DOHH2 (cell line): ENCODE data around the gene EMC8.

Experiments
- H3F3A ChIP-seq: fragments of 200-600 bp; sonication (generic), shearing (Covaris generic); 2 replicates; pipeline ENCODE4 v1.6.0; 2016; ENCODE audit warnings: antibody characterized with exemption, mild to moderate bottlenecking; ENCODE audit not compliant: control insufficient read depth, insufficient read depth
- H3K27ac ChIP-seq: fragments of 200-600 bp; sonication (generic); 2 replicates; pipeline ENCODE4 v1.5.1; 2014; ENCODE audit warnings: low read depth, mild to moderate bottlenecking, low read length, moderate library complexity
- H3K27me3 ChIP-seq: fragments of 200-600 bp; sonication (generic); 2 replicates; pipeline ENCODE4 v1.6.1; 2014; ENCODE audit warnings: mild to moderate bottlenecking, low read length, mixed read lengths; ENCODE audit not compliant: control insufficient read depth
- H3K36me3 ChIP-seq: fragments of 200-600 bp; sonication (generic); 2 replicates; pipeline ENCODE4 v1.6.1; 2014; ENCODE audit warnings: mild to moderate bottlenecking, low read length, moderate library complexity, mixed read lengths; ENCODE audit not compliant: control insufficient read depth
- H3K4me1 ChIP-seq: fragments of 200-600 bp; sonication (generic); 2 replicates; pipeline ENCODE4 v1.6.1; 2014; ENCODE audit warnings: mild to moderate bottlenecking, low read length, mixed read lengths; ENCODE audit not compliant: control insufficient read depth
- H3K4me2 ChIP-seq: fragments of 200-600 bp; sonication (generic); 2 replicates; pipeline ENCODE4 v1.6.0; 2014; ENCODE audit warnings: mild to moderate bottlenecking, low read length, moderate library complexity
- H3K4me3 ChIP-seq: fragments of 200-600 bp; sonication (generic); 2 replicates; pipeline ENCODE4 v1.5.1; 2014; ENCODE audit warnings: mild to moderate bottlenecking, low read length, mixed read lengths
- H3K79me2 ChIP-seq: fragments of 200-600 bp; sonication (generic); 2 replicates; pipeline ENCODE4 v1.6.1; 2014; ENCODE audit warnings: mild to moderate bottlenecking, low read length, mixed read lengths; ENCODE audit not compliant: control insufficient read depth
- H3K9me2 ChIP-seq: fragments of 200-600 bp; sonication (generic); replicated peaks from 2 replicates; pipeline ENCODE4 v1.6.1; 2014; ENCODE audit warnings: mild to moderate bottlenecking, low read length, mixed read lengths; ENCODE audit not compliant: control insufficient read depth
- H3K9me3 ChIP-seq: fragments of 200-600 bp; sonication (generic); 2 replicates; pipeline ENCODE4 v1.6.1; 2014; ENCODE audit warnings: antibody characterized with exemption, low read length, mixed read lengths; ENCODE audit not compliant: control insufficient read depth, insufficient read depth
- H4K20me1 ChIP-seq: fragments of 200-600 bp; sonication (generic); 2 replicates; pipeline ENCODE4 v1.6.0; 2014; ENCODE audit warnings: low read depth, mild to moderate bottlenecking, antibody characterized with exemption, low read length, moderate library complexity; ENCODE audit not compliant: control insufficient read depth, insufficient read depth
- EZH2phosphoT487 ChIP-seq: fragments of 200-600 bp; sonication (generic); IDR thresholded peaks from 2 replicates; pipeline ENCODE4 v1.6.1; 2017; ENCODE audit warnings: borderline replicate concordance, mild to moderate bottlenecking, antibody characterized with exemption, low read length, moderate library complexity, mixed read lengths
- TF ChIP-seq, protein P1 (sequence below): fragments of 200-600 bp; sonication (generic); IDR thresholded peaks from one replicate; pipeline ENCODE4 v1.5.1; 2014; ENCODE audit warnings: antibody characterized with exemption, mild to moderate bottlenecking, low read depth, low read length; ENCODE audit not compliant: poor library complexity, severe bottlenecking

EMC8 gene

DNA sequence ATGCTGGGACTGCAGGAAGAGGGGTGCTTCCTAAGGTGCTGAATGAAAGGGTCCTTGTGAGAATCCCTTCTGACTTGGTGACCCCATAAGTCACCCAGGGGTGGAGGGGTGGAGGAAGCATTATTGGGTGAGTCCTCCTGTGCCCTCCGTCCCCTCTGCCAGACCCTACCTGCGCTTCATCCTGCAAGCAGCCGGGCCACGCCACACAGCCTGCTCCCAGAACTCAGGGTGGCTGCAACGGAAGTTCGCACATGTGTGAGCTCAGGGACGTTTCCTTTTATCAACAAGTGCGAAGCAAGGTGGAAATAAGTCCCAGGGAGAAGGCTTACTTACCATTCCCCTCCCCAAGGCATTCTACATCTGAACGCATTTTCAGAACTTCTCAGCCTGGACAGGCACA, 41.1 kb upstream of the EMC8 start:
- TF ChIP-seq, protein P1, sequence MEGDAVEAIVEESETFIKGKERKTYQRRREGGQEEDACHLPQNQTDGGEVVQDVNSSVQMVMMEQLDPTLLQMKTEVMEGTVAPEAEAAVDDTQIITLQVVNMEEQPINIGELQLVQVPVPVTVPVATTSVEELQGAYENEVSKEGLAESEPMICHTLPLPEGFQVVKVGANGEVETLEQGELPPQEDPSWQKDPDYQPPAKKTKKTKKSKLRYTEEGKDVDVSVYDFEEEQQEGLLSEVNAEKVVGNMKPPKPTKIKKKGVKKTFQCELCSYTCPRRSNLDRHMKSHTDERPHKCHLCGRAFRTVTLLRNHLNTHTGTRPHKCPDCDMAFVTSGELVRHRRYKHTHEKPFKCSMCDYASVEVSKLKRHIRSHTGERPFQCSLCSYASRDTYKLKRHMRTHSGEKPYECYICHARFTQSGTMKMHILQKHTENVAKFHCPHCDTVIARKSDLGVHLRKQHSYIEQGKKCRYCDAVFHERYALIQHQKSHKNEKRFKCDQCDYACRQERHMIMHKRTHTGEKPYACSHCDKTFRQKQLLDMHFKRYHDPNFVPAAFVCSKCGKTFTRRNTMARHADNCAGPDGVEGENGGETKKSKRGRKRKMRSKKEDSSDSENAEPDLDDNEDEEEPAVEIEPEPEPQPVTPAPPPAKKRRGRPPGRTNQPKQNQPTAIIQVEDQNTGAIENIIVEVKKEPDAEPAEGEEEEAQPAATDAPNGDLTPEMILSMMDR: no peak
- no peak for TF ChIP-seq EZH2phosphoT487
- H4K20me1 ChIP-seq: no peaks in the 10 kb centered on the region
- no peak overlapping the region for H3K4me2 ChIP-seq
- H3K36me3 ChIP-seq: no peaks in the 10 kb centered on the region
- H3K27me3 ChIP-seq: 0 out of 2 replicates have a peak, but pooled peaks cover 3% of the 10 kb centered on the region
- peaks cover 15% of the 10 kb centered on the region for H3K4me1 ChIP-seq
- no peak overlapping the region for H3K4me3 ChIP-seq
- no peak overlapping the region for H3K27ac ChIP-seq
- no peaks in the 10 kb centered on the region for H3K9me2 ChIP-seq
- no peaks in the 10 kb centered on the region; the same call in 1 of the 2 replicates for H3F3A ChIP-seq
- H3K79me2 ChIP-seq: no peaks in the 10 kb centered on the region
- no peaks in the 10 kb centered on the region for H3K9me3 ChIP-seq

DNA sequence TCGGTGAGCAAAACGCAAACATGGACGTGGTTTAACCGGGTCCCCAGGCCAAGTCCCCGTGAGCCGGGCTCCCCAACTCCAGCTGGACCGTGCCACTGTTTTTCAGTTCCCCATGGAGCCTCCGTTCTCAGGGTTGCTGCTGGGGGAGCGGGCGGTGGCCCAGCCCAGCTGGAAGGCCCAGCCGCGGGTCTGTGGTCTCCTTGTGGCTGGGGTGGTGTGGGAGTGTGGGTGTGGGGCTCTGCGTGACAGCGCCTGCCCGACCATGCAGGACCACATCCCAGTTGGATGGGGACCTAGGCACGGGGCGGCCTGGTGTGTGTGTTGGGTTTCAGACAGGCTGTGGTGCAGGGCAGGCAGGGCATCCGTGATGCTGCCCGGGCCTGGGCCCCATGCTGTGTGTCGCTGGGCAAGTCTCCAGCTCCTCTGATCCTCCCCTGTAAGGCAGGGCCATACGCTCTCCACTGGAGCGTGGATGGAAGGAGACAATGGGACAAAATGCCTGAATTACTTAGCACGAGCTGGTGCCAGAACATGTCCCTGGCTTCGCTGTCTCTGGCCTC, 40.4 kb upstream of the EMC8 start:
- H3K4me3 ChIP-seq: no peak overlapping the region
- TF ChIP-seq, protein P1: no peak
- no peak for TF ChIP-seq EZH2phosphoT487
- peaks cover 15% of the 10 kb centered on the region for H3K4me1 ChIP-seq
- H3F3A ChIP-seq: no peaks in the 10 kb centered on the region; the same call in 1 of the 2 replicates
- no peak overlapping the region for H3K4me2 ChIP-seq
- no peaks in the 10 kb centered on the region for H3K9me3 ChIP-seq
- H3K79me2 ChIP-seq: no peaks in the 10 kb centered on the region
- 0 out of 2 replicates have a peak, but pooled peaks cover 3% of the 10 kb centered on the region for H3K27me3 ChIP-seq
- no peak overlapping the region for H3K27ac ChIP-seq
- no peaks in the 10 kb centered on the region for H3K9me2 ChIP-seq
- no peaks in the 10 kb centered on the region for H3K36me3 ChIP-seq
- H4K20me1 ChIP-seq: no peaks in the 10 kb centered on the region

DNA sequence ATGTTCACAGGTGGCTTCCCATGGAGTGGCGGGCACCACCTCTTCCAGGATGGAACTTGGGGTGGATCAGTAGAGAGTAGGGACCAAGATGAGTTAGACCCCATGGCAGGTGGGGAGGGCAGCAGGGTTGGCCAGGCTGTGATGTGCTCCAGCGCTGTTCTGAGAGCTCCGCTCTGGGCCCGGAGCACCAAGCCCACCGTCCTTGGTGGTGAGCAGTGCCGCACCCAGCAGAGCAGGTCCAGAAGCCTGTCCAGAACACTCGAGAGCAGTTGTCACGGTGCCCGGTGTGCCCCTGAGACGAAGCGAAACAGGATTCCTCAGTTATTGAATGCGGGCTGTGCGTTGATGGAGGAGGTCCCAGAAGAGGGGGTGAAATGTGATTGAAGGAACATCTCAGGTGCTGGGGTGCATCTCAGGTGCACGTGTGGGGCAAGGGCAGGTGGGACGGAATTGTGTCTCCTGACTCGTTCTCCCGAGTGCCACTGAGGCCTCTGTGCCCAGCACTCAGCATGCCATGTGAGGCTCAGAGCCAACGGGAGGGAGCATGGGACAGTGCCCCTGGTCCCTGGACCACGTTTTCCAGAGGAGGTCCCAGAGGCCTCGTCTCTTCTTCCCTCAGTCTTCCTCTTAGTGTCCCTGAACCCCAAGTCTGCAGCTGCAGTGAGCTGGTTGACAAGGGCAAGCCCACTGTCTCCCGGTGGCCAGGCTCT, 39.7 kb upstream of the EMC8 start:
- Histone ChIP-seq H3K4me3 (no peak overlapping the region), H3K9me3 (no peaks in the 10 kb centered on the region), H3F3A (no peaks in the 10 kb centered on the region; the same call in 1 of the 2 replicates), H3K27ac (no peak overlapping the region), H3K36me3 (no peaks in the 10 kb centered on the region), H3K4me1 (peaks cover 15% of the 10 kb centered on the region), H4K20me1 (no peaks in the 10 kb centered on the region), H3K4me2 (no peak overlapping the region), H3K9me2 (no peaks in the 10 kb centered on the region), H3K79me2 (no peaks in the 10 kb centered on the region), H3K27me3 (0 out of 2 replicates have a peak, but pooled peaks cover 3% of the 10 kb centered on the region)
- TF ChIP-seq EZH2phosphoT487: no peak
- TF ChIP-seq, protein P1: no peak
